ENCODE data around the gene C16orf87. TPM values are rescaled to one million over a fixed set of nuclear protein-coding genes. Genes with fewer than 3 reads are reported as not detected.
A peak's percentile ranks its signal among the peaks of the same experiment; 100 is the strongest.

The C16orf87 gene
- polyA plus RNA-seq, 3 donors = 6.1 to 9.7 (median 7.6) TPM

GRCh38 chr16:46751381-46751780, 79.6 kb downstream of the C16orf87 start:
- H3K36me3 Mint-ChIP-seq = no peaks in the 10 kb centered on the region
- TF ChIP-seq, protein P1, sequence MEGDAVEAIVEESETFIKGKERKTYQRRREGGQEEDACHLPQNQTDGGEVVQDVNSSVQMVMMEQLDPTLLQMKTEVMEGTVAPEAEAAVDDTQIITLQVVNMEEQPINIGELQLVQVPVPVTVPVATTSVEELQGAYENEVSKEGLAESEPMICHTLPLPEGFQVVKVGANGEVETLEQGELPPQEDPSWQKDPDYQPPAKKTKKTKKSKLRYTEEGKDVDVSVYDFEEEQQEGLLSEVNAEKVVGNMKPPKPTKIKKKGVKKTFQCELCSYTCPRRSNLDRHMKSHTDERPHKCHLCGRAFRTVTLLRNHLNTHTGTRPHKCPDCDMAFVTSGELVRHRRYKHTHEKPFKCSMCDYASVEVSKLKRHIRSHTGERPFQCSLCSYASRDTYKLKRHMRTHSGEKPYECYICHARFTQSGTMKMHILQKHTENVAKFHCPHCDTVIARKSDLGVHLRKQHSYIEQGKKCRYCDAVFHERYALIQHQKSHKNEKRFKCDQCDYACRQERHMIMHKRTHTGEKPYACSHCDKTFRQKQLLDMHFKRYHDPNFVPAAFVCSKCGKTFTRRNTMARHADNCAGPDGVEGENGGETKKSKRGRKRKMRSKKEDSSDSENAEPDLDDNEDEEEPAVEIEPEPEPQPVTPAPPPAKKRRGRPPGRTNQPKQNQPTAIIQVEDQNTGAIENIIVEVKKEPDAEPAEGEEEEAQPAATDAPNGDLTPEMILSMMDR (IDR thresholded peaks at IDR 0.05) = no peak
- H3K9me3 Mint-ChIP-seq = no peaks in the 10 kb centered on the region
- H3K79me2 ChIP-seq (ENCODE audit: insufficient read depth, low read length) = no peaks in the 10 kb centered on the region
- peaks cover 7 to 19% of the 10 kb centered on the region in 2 donors for H3K4me1 ChIP-seq (ENCODE audit: control insufficient read depth in 1 of 2, insufficient read depth in 2 of 2, low read length in 2 of 2)
- peak overlapping the region in 1 of 7 donors; percentile 35 for H3K27ac Mint-ChIP-seq
- no peaks in the 10 kb centered on the region for H4K20me1 ChIP-seq (ENCODE audit: insufficient read depth, low read length)
- H3K9me3 ChIP-seq (replicated peaks in 1 of 2; ENCODE audit: control insufficient read depth in 1 of 2, insufficient read depth in 1 of 2, low read length in 2 of 2) = no peaks in the 10 kb centered on the region
- H3K27me3 Mint-ChIP-seq (ENCODE audit: low read depth in 3 of 3) = peaks cover 0 to 2% (median 0%) of the 10 kb centered on the region in 3 donors
- no peak for DNase-seq
- intact Hi-C loops (cut with micrococcal nuclease) = no loop called here
- no peak overlapping the region for H3K4me3 Mint-ChIP-seq
- H2AFZ ChIP-seq (ENCODE audit: insufficient read depth, low read depth, low read length, poor library complexity, severe bottlenecking) = no peak overlapping the region
- H3K9ac ChIP-seq (ENCODE audit: insufficient read depth, low read length, poor library complexity, severe bottlenecking) = no peak overlapping the region
- H3K27me3 ChIP-seq (ENCODE audit: control insufficient read depth in 2 of 2, insufficient read depth in 2 of 2, low read length in 2 of 2) = no peaks in the 10 kb centered on the region
- H3K36me3 ChIP-seq (replicated peaks in 1 of 2; ENCODE audit: control insufficient read depth in 1 of 2, insufficient read depth in 2 of 2, low read length in 2 of 2) = no peaks in the 10 kb centered on the region
- no peak overlapping the region for H3K4me3 ChIP-seq (replicated peaks in 1 of 3; ENCODE audit: low read depth in 2 of 3, low read length in 3 of 3)
- 96% methylated on average over 6 of the region's 7 CpGs for WGBS (ENCODE audit: insufficient coverage)
- H3K4me2 ChIP-seq (replicated peaks; ENCODE audit: extremely low read depth, low read length, poor library complexity, severe bottlenecking) = no peak overlapping the region
- no peak overlapping the region for H3K27ac ChIP-seq (ENCODE audit: low read depth in 1 of 2, low read length in 2 of 2)
- H3K4me1 Mint-ChIP-seq = peaks cover 16% of the 10 kb centered on the region

DNA sequence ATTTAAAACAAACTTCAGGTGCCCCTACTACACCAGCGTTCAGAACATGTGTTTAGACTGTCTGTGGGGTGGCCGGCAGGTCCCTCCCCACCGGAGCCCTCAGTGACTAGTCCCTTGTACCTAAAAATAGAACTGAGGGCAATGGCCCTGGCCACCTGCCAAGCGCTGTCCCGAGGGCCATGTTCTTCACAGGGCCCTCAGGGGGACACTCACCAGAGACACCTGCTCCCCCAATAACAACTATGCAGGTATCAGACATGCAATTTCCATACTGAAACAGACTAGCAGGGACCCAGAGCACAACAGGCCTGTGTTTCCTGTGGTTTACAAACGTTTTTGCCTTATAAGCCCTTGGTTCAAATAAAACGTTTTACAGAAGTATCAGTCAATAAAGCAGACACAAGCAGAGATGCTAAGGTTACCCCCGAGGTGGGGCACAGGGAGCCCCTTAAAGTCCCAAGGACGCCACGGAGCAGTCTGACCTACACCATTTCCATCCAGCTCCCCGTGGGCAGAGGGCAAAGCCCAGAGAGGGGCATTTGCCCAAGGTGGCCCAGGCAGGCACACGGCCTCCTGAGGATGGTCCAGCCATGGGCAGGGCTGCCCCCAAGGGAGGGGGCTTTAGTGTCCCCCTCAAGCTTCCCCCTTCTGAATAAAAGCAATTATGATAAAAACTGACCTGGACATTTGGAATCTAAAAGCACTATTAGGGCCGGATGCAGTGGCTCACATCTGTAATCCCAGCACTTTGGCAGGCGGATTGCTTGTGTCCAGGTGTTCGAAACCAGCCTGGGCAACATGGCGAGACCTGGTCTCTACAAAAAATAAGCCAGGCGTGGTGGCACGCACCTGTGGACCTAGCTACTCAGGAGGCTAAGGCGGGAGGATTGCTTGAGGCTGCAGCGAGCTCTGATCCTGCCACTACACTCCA, 81.9 kb downstream of the C16orf87 start:
- H3K4me3 Mint-ChIP-seq = no peak overlapping the region
- no peak for DNase-seq

More for the DNA sequence above, 81.9 kb downstream of the C16orf87 start:
- TF ChIP-seq, protein P1 (IDR thresholded peaks at IDR 0.05) = no peak
- intact Hi-C loops (cut with micrococcal nuclease) = no loop called here
- H3K27ac ChIP-seq (ENCODE audit: low read depth in 1 of 2, low read length in 2 of 2) = no peak overlapping the region
- no peaks in the 10 kb centered on the region for H3K36me3 Mint-ChIP-seq
- no peak overlapping the region for H3K4me3 ChIP-seq (replicated peaks in 1 of 3; ENCODE audit: low read depth in 2 of 3, low read length in 3 of 3)
- H3K4me1 Mint-ChIP-seq = peaks cover 17% of the 10 kb centered on the region
- 73% methylated on average over 16 of the region's 20 CpGs for WGBS (ENCODE audit: insufficient coverage)
- no peaks in the 10 kb centered on the region for H3K9me3 Mint-ChIP-seq
- no peaks in the 10 kb centered on the region for H3K9me3 ChIP-seq (replicated peaks in 1 of 2; ENCODE audit: control insufficient read depth in 1 of 2, insufficient read depth in 1 of 2, low read length in 2 of 2)
- no peak overlapping the region for H3K4me2 ChIP-seq (replicated peaks; ENCODE audit: extremely low read depth, low read length, poor library complexity, severe bottlenecking)
- no peak overlapping the region for H3K9ac ChIP-seq (ENCODE audit: insufficient read depth, low read length, poor library complexity, severe bottlenecking)
- no peak overlapping the region for H3K27ac Mint-ChIP-seq
- no peaks in the 10 kb centered on the region for H3K36me3 ChIP-seq (replicated peaks in 1 of 2; ENCODE audit: control insufficient read depth in 1 of 2, insufficient read depth in 2 of 2, low read length in 2 of 2)
- H3K79me2 ChIP-seq (ENCODE audit: insufficient read depth, low read length) = no peaks in the 10 kb centered on the region
- H3K27me3 ChIP-seq (ENCODE audit: control insufficient read depth in 2 of 2, insufficient read depth in 2 of 2, low read length in 2 of 2) = no peaks in the 10 kb centered on the region
- peaks cover 17 to 23% of the 10 kb centered on the region in 2 donors for H3K4me1 ChIP-seq (ENCODE audit: control insufficient read depth in 1 of 2, insufficient read depth in 2 of 2, low read length in 2 of 2)
- peaks cover 0 to 2% (median 0%) of the 10 kb centered on the region in 3 donors for H3K27me3 Mint-ChIP-seq (ENCODE audit: low read depth in 3 of 3)
- H2AFZ ChIP-seq (ENCODE audit: insufficient read depth, low read depth, low read length, poor library complexity, severe bottlenecking) = peak overlapping the region; percentile 57
- no peaks in the 10 kb centered on the region for H4K20me1 ChIP-seq (ENCODE audit: insufficient read depth, low read length)
